H1 (cell line): ENCODE results near the gene WNT3A. TPM values are rescaled to one million over a fixed set of nuclear protein-coding genes. Genes with fewer than 3 reads are reported as not detected.

Source experiments
- BACH1 ChIP-seq: IDR thresholded peaks from 2 replicates; pipeline ENCODE4 v1.6.1; 2012; ENCODE audit warnings: low read length, improper control_type of control experiment
- KDM5A ChIP-seq: fragments of 200-600 bp; IDR thresholded peaks from 2 replicates; pipeline ENCODE4 v1.7.1; 2012; ENCODE audit warnings: mild to moderate bottlenecking, low read length, inconsistent platforms, mixed read lengths
- NANOG ChIP-seq: IDR thresholded peaks from 2 replicates; pipeline ENCODE4 v1.6.1; 2011; ENCODE audit warnings: low read length, low read depth, mild to moderate bottlenecking, inconsistent platforms; ENCODE audit not compliant: insufficient read depth, poor library complexity, severe bottlenecking
- PHF8 ChIP-seq: fragments of 200-600 bp; sonication (generic); conservative IDR thresholded peaks from 2 replicates; pipeline ENCODE4 v1.7.1; 2012; ENCODE audit warnings: low read depth, mild to moderate bottlenecking, inconsistent platforms, low read length, moderate library complexity
- SUZ12 ChIP-seq: fragments of 200-600 bp; sonication (generic); IDR thresholded peaks from 2 replicates; pipeline ENCODE4 v1.6.1; 2012; ENCODE audit warnings: mild to moderate bottlenecking, inconsistent platforms, low read length, moderate library complexity, mixed read lengths
- TEAD4 ChIP-seq: IDR thresholded peaks from 2 replicates; pipeline ENCODE4 v1.6.1; 2012; ENCODE audit warnings: low read depth, low read length, inconsistent platforms, mixed read lengths
- polyA plus RNA-seq, 7 experiments: library from polyadenylated mRNA; depleted of rRNA in 3 of 7; stranded (reverse) in 5 of 7; unstranded in 2 of 7; fragments of >200 nt in 5 of 7; fragments of 200-250 nt in 2 of 7; gene quantifications; 1 replicate in 5 of 7; 2 replicates in 1 of 7; 4 replicates in 1 of 7; pipeline versions ENCODE4 v1.2.1 to v1.2.3, GENCODE V29; 2011 to 2013; ENCODE audit warnings: missing spikeins in 2 of 7, mixed read lengths in 2 of 7
- total RNA-seq: library from RNA; stranded (reverse); fragmentation: NEBNext Ultra II Directional; extraction: Animal tissue kit (Norgen Biotek cat#: 25700); gene quantifications from 2 replicates; pipeline ENCODE4 v1.2.1, GENCODE V29; 2021

The WNT3A gene
- total and polyA plus RNA-seq, 2 of the 8 experiments (the other 6 are each of a cell fraction or from before 2014, with no cell fraction given): 0.08 to 0.19 TPM

- TF ChIP-seq KDM5A (no peak), SUZ12 (no peak), BACH1 (no peak), TEAD4 (no peak), NANOG (no peak), PHF8 (no peak)
- TF ChIP-seq, all 59 proteins: peak for 0
Observed at GRCh38 chr1:228048120-228048519, 41.3 kb downstream of the WNT3A start (continued).
